Left lung (tissue), 10 donors: ENCODE measurements around the gene HEATR5A. TPM values are rescaled to one million over a fixed set of nuclear protein-coding genes. Genes with fewer than 3 reads are reported as not detected.
"Not testable (repeated sequence)": the region's sequence is repeated elsewhere in the genome, so short reads cannot be mapped to it uniquely, and the experiment has no call there.

ENCODE experiments used
- ATAC-seq: fragments of 200-7000 bp; cut with Tn5 transposase; one replicate; pipeline ENCODE4 v1.9.1; 2020; ENCODE audit warnings: moderate library complexity
- DNase-seq, 4 donors: peaks; one replicate each; pipeline ENCODE4 v3.0.0-alpha.2; 2013 to 2020
- H3K27ac ChIP-seq, 2 donors: fragments of 200-600 bp; sonication (generic) in 1 of 2; one replicate each; pipeline versions ENCODE4 v1.5.0 to v1.8.0; 2020 to 2021
- H3K27me3 ChIP-seq, 2 donors: fragments of 200-600 bp; sonication (generic) in 1 of 2; one replicate each; pipeline versions ENCODE4 v1.5.0 to v1.8.0; 2020 to 2021
- H3K36me3 ChIP-seq, 2 donors: fragments of 200-600 bp; sonication (generic) in 1 of 2; one replicate each; pipeline versions ENCODE4 v1.5.0 to v1.8.0; 2020 to 2021
- H3K4me1 ChIP-seq, 2 donors: fragments of 200-600 bp; one replicate each; pipeline ENCODE4 v1.8.0; 2021
- H3K4me3 ChIP-seq, 2 donors: fragments of 200-600 bp; sonication (generic) in 1 of 2; one replicate each; pipeline versions ENCODE4 v1.5.0 to v1.8.0; 2020 to 2021; ENCODE audit warnings: mild to moderate bottlenecking in 1 of 2
- H3K9me3 ChIP-seq, 2 donors: fragments of 200-600 bp; sonication (generic) in 1 of 2; one replicate each; pipeline versions ENCODE4 v1.5.0 to v1.8.0; 2020 to 2021
- CTCF ChIP-seq, 2 donors: fragments of 200-600 bp; sonication (generic) in 1 of 2; IDR thresholded peaks; one replicate each; pipeline versions ENCODE4 v1.5.0 to v1.8.0; 2021; ENCODE audit warnings: antibody characterized with exemption in 2 of 2
- intact Hi-C, 2 donors: fragments of 100-400 bp; cut with DNase I; formaldehyde crosslinking; loops; one replicate each; pipeline versions ENCODE4 v1.11.2 to v1.14.2; 2022
- polyA plus RNA-seq, 6 donors: library from polyadenylated mRNA; unstranded; fragments of 120-200 nt; gene quantifications; one replicate each; pipeline ENCODE4 v1.2.1, GENCODE V29; 2013; ENCODE audit not compliant: insufficient read length in 6 of 6
- total RNA-seq, 2 donors: library from RNA; stranded (reverse); fragmentation: NEBNext Ultra II Directional; extraction: Animal tissue kit (Norgen Biotek cat#: 25700); gene quantifications; one replicate each; pipeline ENCODE4 v1.2.1, GENCODE V29; 2021
- donor health status: DM: no; HTN: yes; CAD: no.
- donor health status: DM: no; HTN: no; CAD: no.

The HEATR5A gene
- total and polyA plus RNA-seq, 8 donors = 18.5 to 72.5 (median 21.3) TPM

- H3K36me3 ChIP-seq = no peaks in the 10 kb centered on the region
- ATAC-seq = no peak
- intact Hi-C loops = no loop called here
Measured at GRCh38 chr14:31280132-31280870, 140.0 kb downstream of the HEATR5A start.

DNA sequence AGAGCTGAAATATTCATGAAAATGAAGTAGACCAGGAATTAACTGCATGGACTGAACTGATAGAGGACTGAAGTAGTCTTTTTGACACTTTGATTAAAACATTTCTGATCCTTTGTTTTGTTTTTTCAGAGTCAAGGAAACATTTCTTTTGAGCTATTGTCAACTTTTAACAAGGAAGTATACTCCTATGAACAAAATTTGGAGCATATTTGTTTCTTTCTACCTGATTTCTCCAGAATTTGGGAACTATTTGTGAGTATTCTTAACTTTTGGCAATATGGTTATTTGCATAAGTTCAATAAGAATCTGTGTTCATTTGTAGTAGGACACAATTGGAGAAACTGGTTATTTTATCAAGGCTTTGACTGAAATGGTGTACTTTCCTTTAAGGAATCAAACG is 141.5 kb downstream of the HEATR5A start:
- Histone ChIP-seq H3K4me3 (no peak overlapping the region), H3K36me3 (no peaks in the 10 kb centered on the region), H3K27ac (no peak overlapping the region), H3K4me1 (peaks cover 0 to 9% of the 10 kb centered on the region in 2 donors), H3K9me3 (peaks cover 0 to 20% of the 10 kb centered on the region in 2 donors), H3K27me3 (no peaks in the 10 kb centered on the region)
- DNase-seq (no peak), ATAC-seq (no peak)
- no peak for TF ChIP-seq CTCF (IDR thresholded peaks at IDR 0.05)
- intact Hi-C loops = no loop called here

More at GRCh38 chr14:31280132-31280870, 140.0 kb downstream of the HEATR5A start:
- no peak for TF ChIP-seq CTCF (IDR thresholded peaks at IDR 0.05)
- no peak overlapping the region for H3K27ac ChIP-seq
- H3K4me3 ChIP-seq = no peak overlapping the region
- DNase-seq = no peak
- H3K9me3 ChIP-seq = peaks cover 0 to 20% of the 10 kb centered on the region in 2 donors
- H3K4me1 ChIP-seq = peaks cover 0 to 15% of the 10 kb centered on the region in 2 donors
- H3K27me3 ChIP-seq = no peaks in the 10 kb centered on the region

- Histone ChIP-seq H3K9me3 (peaks cover 0 to 20% of the 10 kb centered on the region in 2 donors), H3K36me3 (no peaks in the 10 kb centered on the region), H3K27ac (no peak overlapping the region), H3K4me3 (no peak overlapping the region), H3K4me1 (no peaks in the 10 kb centered on the region), H3K27me3 (no peaks in the 10 kb centered on the region)
- ATAC-seq (no peak), DNase-seq (no peak)
- no peak for TF ChIP-seq CTCF (IDR thresholded peaks at IDR 0.05)
- intact Hi-C loops = no loop called here
Measured at GRCh38 chr14:31277085-31277484, 143.3 kb downstream of the HEATR5A start.

- H3K27ac ChIP-seq, DNase-seq, H3K4me1 ChIP-seq, H3K36me3 ChIP-seq, H3K27me3 ChIP-seq, intact Hi-C loops, H3K4me3 ChIP-seq, ATAC-seq: not testable (repeated sequence)
- H3K9me3 ChIP-seq = peaks cover 0 to 20% of the 10 kb centered on the region in 2 donors
Measured at GRCh38 chr14:31276417-31276816, 143.9 kb downstream of the HEATR5A start.

GRCh38 chr14:31275731-31276130 is 144.6 kb downstream of the HEATR5A start:
- DNase-seq (no peak), ATAC-seq (no peak)
- Histone ChIP-seq H3K36me3 (no peaks in the 10 kb centered on the region), H3K27me3 (no peaks in the 10 kb centered on the region), H3K9me3 (peaks cover 0 to 20% of the 10 kb centered on the region in 2 donors), H3K4me1 (no peaks in the 10 kb centered on the region), H3K27ac (no peak overlapping the region), H3K4me3 (no peak overlapping the region)
- intact Hi-C loops = no loop called here
- no peak for TF ChIP-seq CTCF (IDR thresholded peaks at IDR 0.05)

DNA sequence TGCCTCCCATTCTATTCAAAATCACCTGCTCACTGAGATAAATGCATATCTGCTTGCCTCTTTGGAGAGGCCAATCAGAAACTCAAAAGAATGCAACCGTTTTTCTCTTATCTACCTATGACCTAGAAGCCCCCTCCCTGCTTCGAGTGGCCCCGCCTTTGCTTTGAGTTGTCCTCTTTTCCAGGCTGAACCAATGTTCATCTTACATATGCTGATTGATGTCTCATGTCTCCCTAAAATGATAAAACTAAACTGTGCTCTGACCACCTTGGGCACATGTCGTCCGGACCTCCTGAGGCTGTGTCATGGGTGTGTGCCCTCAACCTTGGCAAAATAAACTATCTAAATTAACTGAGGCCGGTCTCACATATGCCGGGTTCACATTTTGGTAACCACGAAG is 148.7 kb downstream of the HEATR5A start:
- Histone ChIP-seq H3K4me3 (no peak overlapping the region), H3K27ac (no peak overlapping the region), H3K9me3 (peaks cover 0 to 19% of the 10 kb centered on the region in 2 donors), H3K27me3 (no peaks in the 10 kb centered on the region), H3K4me1 (no peaks in the 10 kb centered on the region), H3K36me3 (no peaks in the 10 kb centered on the region)
- intact Hi-C loops = no loop called here
- no peak for TF ChIP-seq CTCF (IDR thresholded peaks at IDR 0.05)
- ATAC-seq = no peak
- DNase-seq = no peak
